Large intestine (tissue), 3 donors: ENCODE data around the gene UBE2D4. TPM values are rescaled to one million over a fixed set of nuclear protein-coding genes. Genes with fewer than 3 reads are reported as not detected.
"Not testable (repeated sequence)": the region's sequence is repeated elsewhere in the genome, so short reads cannot be mapped to it uniquely, and the experiment has no call there.

Experiments used
- DNase-seq, 2 donors: peaks; one replicate each; pipeline versions ENCODE4 v3.0.0 to v3.0.0-alpha.2; 2013
- H3K27ac ChIP-seq: one replicate; pipeline ENCODE4 v1.5.1; 2013; ENCODE audit warnings: low read length
- H3K27me3 ChIP-seq: 2 replicates; pipeline ENCODE4 v1.6.1; 2013; ENCODE audit warnings: low read length; ENCODE audit not compliant: control insufficient read depth, insufficient read depth
- H3K36me3 ChIP-seq: 2 replicates; pipeline ENCODE4 v1.6.1; 2013; ENCODE audit warnings: low read length; ENCODE audit not compliant: control insufficient read depth, insufficient read depth
- H3K4me1 ChIP-seq: one replicate; pipeline ENCODE4 v1.6.1; 2013; ENCODE audit warnings: low read length; ENCODE audit not compliant: control insufficient read depth, insufficient read depth
- H3K4me3 ChIP-seq: one replicate; pipeline ENCODE4 v1.5.1; 2013; ENCODE audit warnings: low read length
- H3K9me3 ChIP-seq: one replicate; pipeline ENCODE4 v1.6.1; 2013; ENCODE audit warnings: mild to moderate bottlenecking, low read depth, low read length, moderate library complexity; ENCODE audit not compliant: control insufficient read depth
- WGBS: methylation state at CpG from one replicate; pipeline ENCODE4 v1.1.5; 2013; ENCODE audit warnings: low lambda C conversion rate; ENCODE audit not compliant: insufficient coverage; 5-methylcytosine and 5-hydroxymethylcytosine counted together
- polyA plus RNA-seq: library from polyadenylated mRNA; unstranded; fragments of 120-200 nt; gene quantifications from one replicate; pipeline ENCODE4 v1.2.1, GENCODE V29; 2013

The UBE2D4 gene
- polyA plus RNA-seq, 1 donor: 13.3 TPM

DNA sequence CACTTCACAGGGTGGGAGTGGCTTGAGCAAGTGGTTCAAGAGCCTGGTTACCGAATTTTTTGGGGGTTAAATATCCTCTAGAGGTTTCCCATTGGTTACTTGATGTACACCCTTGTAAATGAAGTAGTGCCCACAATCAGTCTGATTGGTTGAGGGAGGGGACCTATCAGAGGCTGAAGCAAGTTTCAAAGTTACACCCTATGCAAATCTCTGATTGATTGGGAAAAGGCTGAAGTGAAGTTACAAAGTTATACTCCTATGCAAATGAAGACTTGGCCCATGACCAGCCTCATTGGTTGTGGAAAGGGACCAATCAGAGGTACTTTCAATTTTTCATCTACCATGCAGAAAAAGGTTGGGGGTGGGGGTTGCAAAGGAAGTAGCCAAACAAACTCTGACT, 34.7 kb downstream of the UBE2D4 start:
- Histone ChIP-seq H3K27me3 (no peaks in the 10 kb centered on the region), H3K36me3 (peaks cover 3% of the 10 kb centered on the region), H3K4me1 (no peaks in the 10 kb centered on the region), H3K4me3 (no peak overlapping the region), H3K27ac (no peak overlapping the region), H3K9me3 (no peaks in the 10 kb centered on the region)
- no CpG with 5 or more reads among the region's 1 CpG for WGBS
- no peak for DNase-seq

DNA sequence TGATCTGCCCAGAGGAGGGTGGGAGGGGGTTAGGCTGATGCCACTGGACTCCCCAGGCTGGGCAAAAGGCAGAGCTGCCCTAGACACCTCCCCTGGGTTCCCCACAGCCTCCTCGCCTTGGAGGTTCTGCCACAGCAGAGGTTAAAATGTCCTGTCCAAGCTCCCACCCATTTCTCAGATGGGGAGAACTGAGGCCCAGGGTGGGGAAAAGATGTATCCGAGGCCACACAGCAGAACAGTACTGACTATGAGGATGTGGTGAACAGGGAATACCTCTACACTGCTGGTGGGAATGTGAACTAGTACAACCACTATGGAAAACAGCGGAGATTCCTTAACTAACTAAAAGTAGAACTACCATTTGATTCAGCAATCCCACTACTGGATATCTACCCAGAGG, 40.2 kb downstream of the UBE2D4 start:
- not testable (repeated sequence) for H3K36me3 ChIP-seq, H3K27ac ChIP-seq, H3K9me3 ChIP-seq, H3K4me1 ChIP-seq, DNase-seq, H3K27me3 ChIP-seq, H3K4me3 ChIP-seq
- 100% methylated on average over 1 of the region's 3 CpGs for WGBS

DNA sequence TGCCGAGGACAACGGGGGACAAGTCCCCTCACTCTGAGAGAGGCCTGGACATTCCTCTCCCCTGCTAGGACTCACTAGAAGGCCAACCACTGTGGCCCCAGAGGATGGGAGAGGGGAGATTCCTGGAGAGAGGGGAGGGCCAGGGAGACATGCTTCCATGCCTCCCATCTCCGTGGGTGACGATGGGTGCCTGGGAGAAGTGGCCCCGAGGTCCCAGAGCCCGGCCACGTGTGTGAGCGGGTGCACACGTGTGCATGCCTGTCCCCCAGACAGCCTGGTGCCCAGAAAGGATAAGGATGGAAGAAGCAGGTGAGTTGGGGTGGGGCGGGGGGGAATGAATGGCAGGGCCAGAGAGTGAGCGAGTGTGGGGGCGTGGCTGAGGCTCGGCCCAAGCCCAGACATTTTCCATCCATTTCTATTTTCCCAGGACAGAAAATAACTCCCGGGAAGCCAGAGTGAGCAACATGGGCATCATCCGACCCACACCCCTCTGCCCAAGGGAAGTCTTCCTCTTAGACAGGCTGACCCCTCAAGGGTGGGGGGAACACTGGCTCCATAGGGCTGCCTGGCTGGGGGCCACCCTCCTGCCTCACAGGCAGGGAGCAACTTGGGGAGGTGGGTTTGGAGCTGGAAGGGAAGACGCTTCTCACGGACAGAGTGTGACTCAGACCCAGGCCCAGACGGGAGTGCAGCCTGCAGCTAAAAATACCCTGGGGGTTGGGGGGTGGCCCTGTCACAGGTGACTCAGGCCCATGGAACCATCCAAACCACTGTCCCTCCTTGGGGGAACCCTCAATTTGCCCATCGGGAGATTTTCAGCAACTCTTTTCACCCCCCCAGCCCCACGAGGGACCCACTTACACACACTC, 42.2 kb downstream of the UBE2D4 start:
- H3K36me3 ChIP-seq, DNase-seq, H3K27me3 ChIP-seq, H3K27ac ChIP-seq, H3K9me3 ChIP-seq, H3K4me1 ChIP-seq, H3K4me3 ChIP-seq: not testable (repeated sequence)
- WGBS: no CpG with 5 or more reads among the region's 20 CpGs

DNA sequence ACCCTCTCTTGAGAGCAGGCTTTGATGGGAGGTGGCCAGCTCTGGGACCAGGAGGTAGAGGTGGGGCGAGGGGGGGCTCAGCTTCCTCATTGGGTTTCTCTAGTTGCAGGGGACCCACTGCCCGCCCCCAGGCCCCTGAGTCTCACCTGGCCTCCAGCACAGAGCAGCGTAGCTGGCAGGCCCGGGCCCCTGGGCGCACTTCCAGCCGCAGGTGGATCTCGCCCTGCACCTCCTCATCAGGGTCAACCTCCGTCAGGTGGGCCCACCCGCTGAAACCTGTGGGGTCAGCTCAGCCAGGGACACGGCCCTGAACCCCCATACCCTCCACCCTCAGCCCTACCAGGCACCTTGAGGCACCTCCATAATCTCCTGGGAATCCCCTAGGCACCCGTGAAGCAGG, 43.4 kb downstream of the UBE2D4 start:
- H3K4me3 ChIP-seq, H3K36me3 ChIP-seq, H3K27me3 ChIP-seq, DNase-seq, H3K27ac ChIP-seq, H3K9me3 ChIP-seq, H3K4me1 ChIP-seq: not testable (repeated sequence)
- no CpG with 5 or more reads among the region's 11 CpGs for WGBS

DNA sequence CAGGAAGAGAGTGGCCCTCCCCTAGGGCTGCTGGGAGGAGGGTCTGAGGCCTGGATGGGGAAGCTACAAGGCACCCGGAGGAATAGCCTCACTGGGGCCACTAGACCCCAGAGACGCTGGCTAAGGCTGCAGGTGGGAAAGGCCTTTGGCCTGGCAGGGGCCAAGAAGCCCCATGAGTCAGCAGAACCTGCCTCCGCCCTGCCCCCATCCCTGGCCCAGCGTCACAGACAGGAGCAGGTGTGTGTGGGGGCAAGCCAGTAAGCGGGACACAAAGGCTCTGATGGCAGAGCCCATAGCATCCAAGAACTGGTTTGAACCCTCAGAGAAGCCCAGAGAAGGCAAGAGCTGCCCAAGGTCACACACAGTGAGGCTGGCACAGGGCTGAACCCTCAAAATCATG, 44.5 kb downstream of the UBE2D4 start:
- DNase-seq, H3K9me3 ChIP-seq, H3K4me1 ChIP-seq, H3K27me3 ChIP-seq, H3K4me3 ChIP-seq, H3K36me3 ChIP-seq, H3K27ac ChIP-seq: not testable (repeated sequence)
- no CpG with 5 or more reads among the region's 5 CpGs for WGBS

DNA sequence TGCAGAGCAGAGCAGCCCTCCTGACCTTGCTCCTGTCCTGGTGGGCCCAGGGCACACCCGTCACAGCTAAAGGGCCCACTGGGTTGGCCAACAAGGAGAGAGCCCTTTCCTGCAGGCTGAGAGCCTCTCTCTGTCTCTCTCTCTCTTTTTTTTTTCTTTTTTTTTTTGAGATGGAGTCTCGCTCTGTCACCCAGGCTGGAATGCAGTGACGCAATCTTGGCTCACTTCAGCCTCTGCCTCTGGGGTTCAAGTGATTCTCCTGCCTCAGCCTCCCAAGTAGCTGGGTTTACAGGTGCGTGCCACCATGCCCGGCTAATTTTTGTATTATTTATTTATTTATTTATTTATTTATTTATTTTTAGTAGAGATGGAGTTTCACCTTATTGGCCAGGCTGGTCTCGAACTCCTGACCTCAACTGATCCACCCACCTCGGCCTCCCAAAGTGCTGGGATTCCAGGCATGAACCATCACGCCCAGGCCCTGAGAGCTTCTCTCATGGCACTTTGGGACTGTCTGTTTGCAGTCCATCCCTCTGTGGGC, 47.9 kb downstream of the UBE2D4 start:
- not testable (repeated sequence) for H3K27ac ChIP-seq, H3K4me3 ChIP-seq
- no CpG with 5 or more reads among the region's 8 CpGs for WGBS

DNA sequence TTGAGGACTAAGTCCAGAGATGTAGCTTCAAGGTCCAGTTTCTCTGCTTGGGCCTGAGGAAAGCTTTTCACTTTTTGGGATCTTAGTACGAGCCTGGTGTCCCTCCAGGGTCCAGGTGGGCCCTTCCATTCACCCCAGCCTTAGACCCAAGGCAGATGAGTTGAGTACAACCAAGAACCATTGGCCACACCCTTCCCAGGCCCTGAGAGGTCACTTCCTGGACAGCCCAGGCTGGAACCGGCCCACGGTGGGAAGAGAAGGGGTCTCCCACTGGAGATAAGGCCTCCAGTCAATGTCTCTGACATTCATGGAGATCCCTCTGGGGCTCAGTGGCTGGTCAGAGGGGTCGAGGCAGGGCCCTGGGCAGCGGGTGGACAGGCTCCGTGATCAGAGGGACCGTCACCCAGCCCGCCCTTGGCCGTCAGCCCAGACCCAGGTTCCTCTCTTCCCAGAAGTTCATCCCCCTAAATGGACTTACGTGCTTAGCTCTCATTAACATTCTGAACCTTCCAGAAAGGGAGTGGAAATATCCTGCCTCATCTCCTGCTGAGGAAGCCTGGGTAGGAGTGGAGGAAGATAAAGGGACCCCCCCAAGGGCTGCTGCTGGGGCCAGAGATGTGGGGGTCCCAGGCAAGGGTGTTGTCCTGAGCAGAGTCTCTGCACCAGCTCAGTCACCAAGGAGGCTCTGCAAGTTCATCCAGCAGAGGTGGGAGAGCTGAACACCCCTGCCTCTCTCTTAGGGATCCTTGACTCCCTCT, 48.7 kb downstream of the UBE2D4 start:
- H3K36me3 ChIP-seq, DNase-seq, H3K27ac ChIP-seq, H3K27me3 ChIP-seq, H3K9me3 ChIP-seq, H3K4me1 ChIP-seq, H3K4me3 ChIP-seq: not testable (repeated sequence)
- no CpG with 5 or more reads among the region's 10 CpGs for WGBS

More for the DNA sequence above, 47.9 kb downstream of the UBE2D4 start:
- H3K36me3 ChIP-seq, H3K4me1 ChIP-seq, H3K9me3 ChIP-seq, DNase-seq, H3K27me3 ChIP-seq: not testable (repeated sequence)

DNA sequence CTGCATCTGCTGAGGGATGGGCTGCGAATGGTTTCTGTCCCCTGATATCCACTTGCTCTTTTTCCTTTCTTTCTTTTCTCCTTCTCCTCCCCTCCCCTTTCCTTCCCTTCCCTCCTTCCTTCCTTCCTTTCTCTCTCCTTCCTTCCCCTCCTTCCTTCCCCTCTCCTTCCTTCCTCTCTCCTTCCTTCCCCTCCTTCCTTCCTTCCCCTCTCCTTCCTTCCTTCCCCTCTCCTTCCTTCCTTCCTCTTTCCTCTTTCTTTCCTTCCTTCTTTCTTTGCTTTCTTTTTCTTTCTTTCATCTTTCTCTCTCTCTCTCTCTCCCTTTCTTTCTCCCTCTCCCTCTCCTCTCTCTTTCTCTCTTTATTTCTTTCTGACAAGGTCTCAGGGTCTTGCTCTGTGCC, 51.3 kb downstream of the UBE2D4 start:
- no peaks in the 10 kb centered on the region for H3K36me3 ChIP-seq
- H3K9me3 ChIP-seq: no peaks in the 10 kb centered on the region
- no peaks in the 10 kb centered on the region for H3K27me3 ChIP-seq
- no peak for DNase-seq
- H3K4me3 ChIP-seq: no peak overlapping the region
- WGBS: no CpG with 5 or more reads among the region's 1 CpG
- no peaks in the 10 kb centered on the region for H3K4me1 ChIP-seq
- H3K27ac ChIP-seq: no peak overlapping the region

DNA sequence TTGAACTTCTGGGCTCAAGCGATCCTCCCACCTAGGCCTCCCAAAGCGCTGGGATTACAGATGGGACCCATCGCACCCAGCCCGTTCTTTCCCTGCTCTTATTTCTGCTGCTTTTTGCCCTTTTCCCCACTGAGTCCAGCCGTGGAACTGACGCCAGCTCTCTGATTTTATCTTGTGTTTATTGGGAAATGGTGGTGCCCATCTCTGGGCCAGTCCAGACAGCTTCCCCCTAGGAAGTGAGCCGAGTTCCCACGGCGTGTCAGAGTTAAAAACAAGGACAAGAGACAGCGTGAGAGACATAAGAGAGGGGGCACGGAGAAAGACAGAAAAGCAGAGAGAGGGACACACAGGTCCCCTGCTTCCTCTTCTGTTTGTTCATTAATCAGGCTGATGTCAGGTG, 51.9 kb downstream of the UBE2D4 start:
- H3K9me3 ChIP-seq, H3K27ac ChIP-seq, DNase-seq, H3K27me3 ChIP-seq, H3K4me3 ChIP-seq, H3K4me1 ChIP-seq, H3K36me3 ChIP-seq: not testable (repeated sequence)
- no CpG with 5 or more reads among the region's 11 CpGs for WGBS

DNA sequence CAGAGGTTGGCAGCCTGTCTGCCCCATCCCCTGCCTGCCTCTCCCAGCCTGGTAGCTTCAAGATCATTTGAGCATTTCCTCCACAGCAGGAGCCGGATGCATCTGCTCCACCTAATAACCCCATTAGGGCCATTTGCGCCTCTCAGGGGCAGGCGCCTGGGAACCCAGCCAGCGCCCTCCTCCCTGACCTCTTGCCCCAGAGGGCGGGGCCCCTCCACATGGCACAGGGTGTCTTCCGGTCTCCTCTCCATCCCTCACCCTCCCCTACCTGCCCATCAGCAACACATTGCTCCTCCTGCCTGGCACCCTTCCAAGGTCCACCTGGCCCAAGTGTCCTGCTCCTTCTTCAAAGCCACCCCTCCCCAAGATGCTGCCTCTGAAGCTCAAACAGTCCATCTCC, 56.6 kb downstream of the UBE2D4 start:
- not testable (repeated sequence) for H3K27ac ChIP-seq, H3K36me3 ChIP-seq, H3K4me1 ChIP-seq, H3K9me3 ChIP-seq, H3K27me3 ChIP-seq, H3K4me3 ChIP-seq, DNase-seq
- no CpG with 5 or more reads among the region's 6 CpGs for WGBS
